Measurements from ENCODE around the gene GEMIN5. TPM values are rescaled to one million over a fixed set of nuclear protein-coding genes. Genes with fewer than 3 reads are reported as not detected.
A peak's percentile ranks its signal among the peaks of the same experiment; 100 is the strongest.

The GEMIN5 gene
- total and polyA plus RNA-seq, 2 of the 13 experiments (the other 11 are each of a cell fraction or from before 2014, with no cell fraction given) = 6.6 to 28.6 TPM

DNA sequence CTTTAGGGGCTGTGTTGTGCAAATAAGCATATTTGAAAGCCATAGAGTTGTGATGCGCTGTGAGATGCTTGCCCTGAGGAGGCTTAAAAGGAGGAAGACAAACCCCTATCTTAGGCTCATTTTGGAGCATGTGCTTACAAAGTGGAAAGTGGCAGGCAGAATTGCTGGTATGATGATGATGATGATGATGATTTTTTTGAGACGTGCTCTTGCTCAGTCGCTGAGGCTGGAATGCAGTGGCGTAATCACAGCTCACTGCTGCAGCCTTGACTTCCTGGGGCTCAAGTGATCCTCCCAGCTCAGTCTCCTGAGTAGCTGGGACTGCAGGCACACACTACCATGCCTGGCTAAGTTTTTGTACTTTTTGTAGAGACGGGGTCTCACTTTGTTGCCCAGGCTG is 77.9 kb downstream of the GEMIN5 start (continued):
- TF ChIP-seq ZNF839 (CRISPR knock-in tag; IDR thresholded peaks at IDR 0.05; ENCODE audit: borderline replicate concordance) = no peak
- no peak for TF ChIP-seq ZFP1 (CRISPR knock-in tag; IDR thresholded peaks at IDR 0.05)
- TF ChIP-seq ZNF160 (CRISPR knock-in tag; IDR thresholded peaks at IDR 0.05) = no peak
- no peak for TF ChIP-seq RBAK (CRISPR knock-in tag; IDR thresholded peaks at IDR 0.05)
- TF ChIP-seq, protein P1, sequence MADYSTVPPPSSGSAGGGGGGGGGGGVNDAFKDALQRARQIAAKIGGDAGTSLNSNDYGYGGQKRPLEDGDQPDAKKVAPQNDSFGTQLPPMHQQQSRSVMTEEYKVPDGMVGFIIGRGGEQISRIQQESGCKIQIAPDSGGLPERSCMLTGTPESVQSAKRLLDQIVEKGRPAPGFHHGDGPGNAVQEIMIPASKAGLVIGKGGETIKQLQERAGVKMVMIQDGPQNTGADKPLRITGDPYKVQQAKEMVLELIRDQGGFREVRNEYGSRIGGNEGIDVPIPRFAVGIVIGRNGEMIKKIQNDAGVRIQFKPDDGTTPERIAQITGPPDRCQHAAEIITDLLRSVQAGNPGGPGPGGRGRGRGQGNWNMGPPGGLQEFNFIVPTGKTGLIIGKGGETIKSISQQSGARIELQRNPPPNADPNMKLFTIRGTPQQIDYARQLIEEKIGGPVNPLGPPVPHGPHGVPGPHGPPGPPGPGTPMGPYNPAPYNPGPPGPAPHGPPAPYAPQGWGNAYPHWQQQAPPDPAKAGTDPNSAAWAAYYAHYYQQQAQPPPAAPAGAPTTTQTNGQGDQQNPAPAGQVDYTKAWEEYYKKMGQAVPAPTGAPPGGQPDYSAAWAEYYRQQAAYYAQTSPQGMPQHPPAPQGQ (CRISPR knock-in tag; IDR thresholded peaks at IDR 0.05; ENCODE audit: borderline replicate concordance) = no peak
- no peak for TF ChIP-seq ZNF747 (CRISPR knock-in tag; IDR thresholded peaks at IDR 0.05; ENCODE audit: borderline replicate concordance)
- TF ChIP-seq IKZF4 (CRISPR knock-in tag; IDR thresholded peaks at IDR 0.05; ENCODE audit: borderline replicate concordance, low read depth, not compliant biosample characterization) = no peak
- no peak for TF ChIP-seq ZNF468 (CRISPR knock-in tag; IDR thresholded peaks at IDR 0.05)
- TF ChIP-seq POLR2G (IDR thresholded peaks at IDR 0.05; ENCODE audit: low read depth, low read length) = no peak
- no peak for TF ChIP-seq ADNP (CRISPR knock-in tag; IDR thresholded peaks at IDR 0.05)
- TF ChIP-seq ZZZ3 (CRISPR knock-in tag; IDR thresholded peaks at IDR 0.05; ENCODE audit: borderline replicate concordance) = no peak
- TF ChIP-seq ZKSCAN1 (IDR thresholded peaks at IDR 0.05; ENCODE audit: low read length) = no peak
- TF ChIP-seq, protein P2, sequence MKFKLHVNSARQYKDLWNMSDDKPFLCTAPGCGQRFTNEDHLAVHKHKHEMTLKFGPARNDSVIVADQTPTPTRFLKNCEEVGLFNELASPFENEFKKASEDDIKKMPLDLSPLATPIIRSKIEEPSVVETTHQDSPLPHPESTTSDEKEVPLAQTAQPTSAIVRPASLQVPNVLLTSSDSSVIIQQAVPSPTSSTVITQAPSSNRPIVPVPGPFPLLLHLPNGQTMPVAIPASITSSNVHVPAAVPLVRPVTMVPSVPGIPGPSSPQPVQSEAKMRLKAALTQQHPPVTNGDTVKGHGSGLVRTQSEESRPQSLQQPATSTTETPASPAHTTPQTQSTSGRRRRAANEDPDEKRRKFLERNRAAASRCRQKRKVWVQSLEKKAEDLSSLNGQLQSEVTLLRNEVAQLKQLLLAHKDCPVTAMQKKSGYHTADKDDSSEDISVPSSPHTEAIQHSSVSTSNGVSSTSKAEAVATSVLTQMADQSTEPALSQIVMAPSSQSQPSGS (CRISPR knock-in tag; IDR thresholded peaks at IDR 0.05) = peak; percentile 63; the same call in 1 of the 2 replicates
- TF ChIP-seq TARDBP (CRISPR knock-in tag; IDR thresholded peaks at IDR 0.05) = peak; percentile 47; the same call in 1 of the 2 replicates
- TF ChIP-seq ZNF598 (CRISPR knock-in tag; IDR thresholded peaks at IDR 0.05; ENCODE audit: borderline replicate concordance) = no peak
- TF ChIP-seq, protein P3, sequence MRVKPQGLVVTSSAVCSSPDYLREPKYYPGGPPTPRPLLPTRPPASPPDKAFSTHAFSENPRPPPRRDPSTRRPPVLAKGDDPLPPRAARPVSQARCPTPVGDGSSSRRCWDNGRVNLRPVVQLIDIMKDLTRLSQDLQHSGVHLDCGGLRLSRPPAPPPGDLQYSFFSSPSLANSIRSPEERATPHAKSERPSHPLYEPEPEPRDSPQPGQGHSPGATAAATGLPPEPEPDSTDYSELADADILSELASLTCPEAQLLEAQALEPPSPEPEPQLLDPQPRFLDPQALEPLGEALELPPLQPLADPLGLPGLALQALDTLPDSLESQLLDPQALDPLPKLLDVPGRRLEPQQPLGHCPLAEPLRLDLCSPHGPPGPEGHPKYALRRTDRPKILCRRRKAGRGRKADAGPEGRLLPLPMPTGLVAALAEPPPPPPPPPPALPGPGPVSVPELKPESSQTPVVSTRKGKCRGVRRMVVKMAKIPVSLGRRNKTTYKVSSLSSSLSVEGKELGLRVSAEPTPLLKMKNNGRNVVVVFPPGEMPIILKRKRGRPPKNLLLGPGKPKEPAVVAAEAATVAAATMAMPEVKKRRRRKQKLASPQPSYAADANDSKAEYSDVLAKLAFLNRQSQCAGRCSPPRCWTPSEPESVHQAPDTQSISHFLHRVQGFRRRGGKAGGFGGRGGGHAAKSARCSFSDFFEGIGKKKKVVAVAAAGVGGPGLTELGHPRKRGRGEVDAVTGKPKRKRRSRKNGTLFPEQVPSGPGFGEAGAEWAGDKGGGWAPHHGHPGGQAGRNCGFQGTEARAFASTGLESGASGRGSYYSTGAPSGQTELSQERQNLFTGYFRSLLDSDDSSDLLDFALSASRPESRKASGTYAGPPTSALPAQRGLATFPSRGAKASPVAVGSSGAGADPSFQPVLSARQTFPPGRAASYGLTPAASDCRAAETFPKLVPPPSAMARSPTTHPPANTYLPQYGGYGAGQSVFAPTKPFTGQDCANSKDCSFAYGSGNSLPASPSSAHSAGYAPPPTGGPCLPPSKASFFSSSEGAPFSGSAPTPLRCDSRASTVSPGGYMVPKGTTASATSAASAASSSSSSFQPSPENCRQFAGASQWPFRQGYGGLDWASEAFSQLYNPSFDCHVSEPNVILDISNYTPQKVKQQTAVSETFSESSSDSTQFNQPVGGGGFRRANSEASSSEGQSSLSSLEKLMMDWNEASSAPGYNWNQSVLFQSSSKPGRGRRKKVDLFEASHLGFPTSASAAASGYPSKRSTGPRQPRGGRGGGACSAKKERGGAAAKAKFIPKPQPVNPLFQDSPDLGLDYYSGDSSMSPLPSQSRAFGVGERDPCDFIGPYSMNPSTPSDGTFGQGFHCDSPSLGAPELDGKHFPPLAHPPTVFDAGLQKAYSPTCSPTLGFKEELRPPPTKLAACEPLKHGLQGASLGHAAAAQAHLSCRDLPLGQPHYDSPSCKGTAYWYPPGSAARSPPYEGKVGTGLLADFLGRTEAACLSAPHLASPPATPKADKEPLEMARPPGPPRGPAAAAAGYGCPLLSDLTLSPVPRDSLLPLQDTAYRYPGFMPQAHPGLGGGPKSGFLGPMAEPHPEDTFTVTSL (CRISPR knock-in tag; IDR thresholded peaks at IDR 0.05; ENCODE audit: borderline replicate concordance) = no peak
- TF ChIP-seq RNF2 (conservative IDR thresholded peaks at IDR 0.05; ENCODE audit: low read depth) = no peak
- TF ChIP-seq, protein P4, sequence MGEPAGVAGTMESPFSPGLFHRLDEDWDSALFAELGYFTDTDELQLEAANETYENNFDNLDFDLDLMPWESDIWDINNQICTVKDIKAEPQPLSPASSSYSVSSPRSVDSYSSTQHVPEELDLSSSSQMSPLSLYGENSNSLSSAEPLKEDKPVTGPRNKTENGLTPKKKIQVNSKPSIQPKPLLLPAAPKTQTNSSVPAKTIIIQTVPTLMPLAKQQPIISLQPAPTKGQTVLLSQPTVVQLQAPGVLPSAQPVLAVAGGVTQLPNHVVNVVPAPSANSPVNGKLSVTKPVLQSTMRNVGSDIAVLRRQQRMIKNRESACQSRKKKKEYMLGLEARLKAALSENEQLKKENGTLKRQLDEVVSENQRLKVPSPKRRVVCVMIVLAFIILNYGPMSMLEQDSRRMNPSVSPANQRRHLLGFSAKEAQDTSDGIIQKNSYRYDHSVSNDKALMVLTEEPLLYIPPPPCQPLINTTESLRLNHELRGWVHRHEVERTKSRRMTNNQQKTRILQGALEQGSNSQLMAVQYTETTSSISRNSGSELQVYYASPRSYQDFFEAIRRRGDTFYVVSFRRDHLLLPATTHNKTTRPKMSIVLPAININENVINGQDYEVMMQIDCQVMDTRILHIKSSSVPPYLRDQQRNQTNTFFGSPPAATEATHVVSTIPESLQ (CRISPR knock-in tag; conservative IDR thresholded peaks at IDR 0.05) = no peak
- TF ChIP-seq SAFB2 (CRISPR knock-in tag; IDR thresholded peaks at IDR 0.05; ENCODE audit: borderline replicate concordance, low read depth) = no peak
- TF ChIP-seq SYNCRIP (IDR thresholded peaks at IDR 0.05; ENCODE audit: insufficient read depth, low read depth, low read length) = no peak

All from HepG2 (cell line).